GM12878 (cell line): ENCODE measurements around the gene SLC2A9. TPM values are rescaled to one million over a fixed set of nuclear protein-coding genes. Genes with fewer than 3 reads are reported as not detected.

Source experiments
- ATAC-seq: fragments of 200-7000 bp; cut with Tn5 transposase; 3 replicates; pipeline ENCODE4 v1.9.1; 2020; ENCODE audit warnings: mild to moderate bottlenecking, moderate library complexity
- BruUV-seq: library from RNA; stranded (reverse); fragments of 400-500 nt; replicated peaks from 2 replicates; lab custom pipeline; 2021; lab: Mats Ljungman, UMichigan
- CTCF ChIA-PET: fragments of 300-600 bp; sonication (Branson Sonifier 250); formaldehyde crosslinking; extraction: SDS; loops from one replicate; lab custom pipeline; 2021; ENCODE audit warnings: inconsistent platforms; lab: Yijun Ruan, JAX
- POLR2A ChIA-PET: fragments of 350-600 bp; formaldehyde crosslinking; extraction: SDS; loops from one replicate; lab custom pipeline; 2021; ENCODE audit warnings: inconsistent platforms; lab: Charles Lee
- RAD21 ChIA-PET: fragments of 300-600 bp; sonication (Branson Sonifier 250); formaldehyde crosslinking; loops from one replicate; lab custom pipeline; 2023; ENCODE audit warnings: antibody characterized with exemption; ENCODE audit not compliant: unreplicated experiment; lab: Charles Lee
- SMC1A ChIA-PET: fragments of 300-600 bp; sonication (Branson Sonifier 250); formaldehyde crosslinking; loops from one replicate; lab custom pipeline; 2023; ENCODE audit not compliant: unreplicated experiment, uncharacterized antibody; lab: Charles Lee
- DNase-seq: peaks from one replicate; pipeline ENCODE4 v3.0.0-alpha.2; 2011; ENCODE audit warnings: low read depth, low spot score
- FAIRE-seq: peaks from 3 replicates; lab custom pipeline; 2011; peaks lifted over from hg19 to GRCh38; lab: Jason Lieb, UNC
- H2AFZ ChIP-seq: 2 replicates; pipeline ENCODE4 v1.6.0; 2011; ENCODE audit warnings: low read depth, low read length, control low read depth; ENCODE audit not compliant: control insufficient read depth
- H3K27ac ChIP-seq: 2 replicates; pipeline ENCODE4 v1.5.1; 2011; ENCODE audit warnings: control low read depth; ENCODE audit not compliant: control insufficient read depth, insufficient read depth
- H3K27me3 ChIP-seq, 2 experiments: replicated peaks in 1 of 2; 2 replicates each; pipeline versions ENCODE4 v1.6.0 to v1.6.1; 2011; ENCODE audit warnings: low read length in 1 of 2; ENCODE audit not compliant: control insufficient read depth in 2 of 2, insufficient read depth in 2 of 2
- H3K36me3 ChIP-seq, 2 experiments: 2 replicates each; pipeline ENCODE4 v1.5.1; 2011; ENCODE audit warnings: low read length in 1 of 2; ENCODE audit not compliant: control insufficient read depth in 2 of 2, insufficient read depth in 2 of 2
- H3K4me1 ChIP-seq: 2 replicates; pipeline ENCODE4 v1.6.1; 2011; ENCODE audit warnings: mild to moderate bottlenecking, low read length, moderate library complexity, mixed read lengths; ENCODE audit not compliant: control insufficient read depth, insufficient read depth
- H3K4me2 ChIP-seq: 2 replicates; pipeline ENCODE4 v1.6.0; 2011; ENCODE audit warnings: control low read depth; ENCODE audit not compliant: control insufficient read depth, insufficient read depth
- H3K4me3 ChIP-seq: fragments of 200-600 bp; sonication (generic); 2 replicates; pipeline ENCODE4 v1.5.1; 2016
- H3K79me2 ChIP-seq: 2 replicates; pipeline ENCODE4 v1.6.0; 2011; ENCODE audit warnings: low read length; ENCODE audit not compliant: control insufficient read depth, insufficient read depth
- H3K9ac ChIP-seq: 2 replicates; pipeline ENCODE4 v1.8.0; 2011; ENCODE audit warnings: low read length, control low read depth, mixed read lengths; ENCODE audit not compliant: control insufficient read depth, insufficient read depth
- H3K9me3 ChIP-seq: replicated peaks from 3 replicates; pipeline ENCODE4 v1.5.1; 2011; ENCODE audit warnings: mild to moderate bottlenecking, low read length; ENCODE audit not compliant: control insufficient read depth, insufficient read depth
- H4K20me1 ChIP-seq: 2 replicates; pipeline ENCODE4 v1.6.0; 2011; ENCODE audit not compliant: control insufficient read depth, insufficient read depth
- CBFB ChIP-seq: IDR thresholded peaks from 2 replicates; pipeline ENCODE4 v1.6.1; 2016; ENCODE audit warnings: antibody characterized with exemption, low read depth
- FOS ChIP-seq: IDR thresholded peaks from 3 replicates; pipeline ENCODE4 v1.6.1; 2011; ENCODE audit warnings: borderline replicate concordance; ENCODE audit not compliant: insufficient read length; ENCODE audit errors: extremely low read depth
- HDAC6 ChIP-seq: fragments of 200-600 bp; sonication (generic); IDR thresholded peaks from one replicate; pipeline ENCODE4 v1.8.0; 2017; ENCODE audit warnings: antibody characterized with exemption; ENCODE audit not compliant: unreplicated experiment
- NFXL1 ChIP-seq: fragments of 450-650 bp; IDR thresholded peaks from 2 replicates; pipeline ENCODE4 v1.6.1; 2017; ENCODE audit warnings: antibody characterized with exemption, mild to moderate bottlenecking, borderline replicate concordance
- RCOR1 ChIP-seq: conservative IDR thresholded peaks from 2 replicates; pipeline ENCODE4 v1.6.1; 2012; ENCODE audit warnings: low read depth, low read length, improper control_type of control experiment
- ZZZ3 ChIP-seq: IDR thresholded peaks from 2 replicates; pipeline ENCODE4 v1.6.1; 2011; ENCODE audit warnings: low read depth; ENCODE audit not compliant: control insufficient read depth, insufficient read length
- WGBS: methylation state at CpG from one replicate; pipeline ENCODE4 v1.1.6; 2016; ENCODE audit warnings: low lambda C conversion rate; ENCODE audit not compliant: insufficient replicate concordance, insufficient coverage; ENCODE audit errors: missing lambda C conversion rate; 5-methylcytosine and 5-hydroxymethylcytosine counted together
- in situ Hi-C: fragments of 300-500 bp; cut with MboI; formaldehyde crosslinking; loops from 9 replicates; pipeline ENCODE4 v1.14.3; 2018; ENCODE audit warnings: mixed read lengths
- intact Hi-C: fragments of 100-400 bp; cut with micrococcal nuclease; formaldehyde crosslinking; loops from one replicate; pipeline ENCODE4 v1.14.2; 2022; ENCODE audit not compliant: unreplicated experiment
- polyA plus RNA-seq, 11 experiments: library from polyadenylated mRNA; depleted of rRNA in 4 of 11; unstranded in 6 of 11; stranded (reverse) in 5 of 11; fragments of >200 nt; fragmentation: Nextera tagmentation in 4 of 11; fragmentation: Illumina TruSeq in 1 of 11; extraction: Ambion mirVana in 4 of 11; extraction: Trizol in 1 of 11; gene quantifications; 1 replicate in 1 of 11; 2 replicates in 10 of 11; pipeline versions ENCODE4 v1.2.1 to v1.2.3, GENCODE V29; 2011 to 2016; ENCODE audit warnings: inconsistent platforms in 2 of 11, missing spikeins in 2 of 11, low read depth in 1 of 11
- total RNA-seq, 4 experiments: library from RNA; depleted of rRNA in 3 of 4; stranded (reverse); fragments of >200 nt in 3 of 4; fragmentation: Illumina TruSeq in 1 of 4; extraction: Trizol in 1 of 4; gene quantifications; 2 replicates each; pipeline versions ENCODE4 v1.2.1 to v1.2.3, GENCODE V29; 2013 to 2021
- TF ChIP-seq, protein P1 (sequence below): IDR thresholded peaks from 2 replicates; pipeline ENCODE4 v1.6.1; 2012; ENCODE audit warnings: low read length, inconsistent platforms
- TF ChIP-seq, protein P2 (sequence below): IDR thresholded peaks from 2 replicates; pipeline ENCODE4 v1.6.1; 2011; ENCODE audit warnings: low read depth, mild to moderate bottlenecking, low read length, moderate library complexity, borderline replicate concordance; ENCODE audit errors: extremely low read depth
- TF ChIP-seq, protein P3 (sequence below): fragments of 450-650 bp; IDR thresholded peaks from 2 replicates; pipeline ENCODE4 v1.6.1; 2017; ENCODE audit warnings: mild to moderate bottlenecking, moderate library complexity

SLC2A9 gene
- total and polyA plus RNA-seq, 10 of the 15 experiments (the other 5 are each of a cell fraction or from before 2014, with no cell fraction given): 0.28 to 2.8 (median 1.2) TPM

DNA sequence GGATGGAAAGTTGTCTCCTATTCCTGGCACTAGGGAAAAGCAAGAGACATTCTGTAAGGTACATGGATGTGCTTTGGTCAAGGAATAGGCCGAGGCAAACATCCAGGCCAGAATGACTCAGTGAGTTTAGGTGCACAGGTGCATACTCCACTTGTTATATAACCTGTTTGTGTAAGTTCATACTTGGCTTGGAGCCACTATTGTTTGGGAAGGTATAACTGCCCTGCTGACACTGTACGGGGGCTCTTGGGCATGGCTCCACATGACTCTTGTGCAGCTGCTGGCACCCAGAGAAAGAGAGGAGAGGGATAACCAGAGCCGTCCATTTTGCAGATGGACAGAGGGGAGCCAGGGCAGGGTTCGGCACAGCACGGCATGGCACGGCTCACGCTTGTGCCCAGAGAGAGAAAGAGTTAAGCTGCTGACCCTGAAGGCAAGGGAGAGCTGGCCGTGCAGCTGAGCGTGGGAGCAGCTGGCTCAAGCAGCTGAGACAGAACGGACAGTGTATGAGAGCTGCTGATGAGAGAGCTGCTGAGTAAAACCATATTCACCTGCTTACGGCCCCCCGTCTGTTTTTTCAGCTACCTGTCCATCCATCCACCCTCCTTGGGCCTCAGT lies 98.0 kb downstream of the SLC2A9 start:
- in situ Hi-C loops: no loop called here
- Histone ChIP-seq H3K27me3 (no peaks in the 10 kb centered on the region), H2AFZ (no peak overlapping the region), H3K4me2 (no peak overlapping the region), H3K36me3 (no peaks in the 10 kb centered on the region), H4K20me1 (no peaks in the 10 kb centered on the region), H3K9ac (no peak overlapping the region), H3K9me3 (no peaks in the 10 kb centered on the region), H3K4me3 (no peak overlapping the region), H3K27ac (no peak overlapping the region), H3K79me2 (no peaks in the 10 kb centered on the region), H3K4me1 (no peaks in the 10 kb centered on the region)
- DNase-seq: no peak
- no TSS peak for BruUV-seq
- ChIA-PET POLR2A (no interaction called here), CTCF (interaction anchor here (5.1 kb wide), 1 partner anchor 91 kb away, joined by 29 read pairs; no protein-coding TSS in a partner anchor), RAD21 (no interaction called here), SMC1A (no interaction called here)
- TF ChIP-seq HDAC6 (no peak), RCOR1 (no peak), CBFB (no peak)
- TF ChIP-seq, protein P1, sequence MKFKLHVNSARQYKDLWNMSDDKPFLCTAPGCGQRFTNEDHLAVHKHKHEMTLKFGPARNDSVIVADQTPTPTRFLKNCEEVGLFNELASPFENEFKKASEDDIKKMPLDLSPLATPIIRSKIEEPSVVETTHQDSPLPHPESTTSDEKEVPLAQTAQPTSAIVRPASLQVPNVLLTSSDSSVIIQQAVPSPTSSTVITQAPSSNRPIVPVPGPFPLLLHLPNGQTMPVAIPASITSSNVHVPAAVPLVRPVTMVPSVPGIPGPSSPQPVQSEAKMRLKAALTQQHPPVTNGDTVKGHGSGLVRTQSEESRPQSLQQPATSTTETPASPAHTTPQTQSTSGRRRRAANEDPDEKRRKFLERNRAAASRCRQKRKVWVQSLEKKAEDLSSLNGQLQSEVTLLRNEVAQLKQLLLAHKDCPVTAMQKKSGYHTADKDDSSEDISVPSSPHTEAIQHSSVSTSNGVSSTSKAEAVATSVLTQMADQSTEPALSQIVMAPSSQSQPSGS: no peak
- no peak for FAIRE-seq
- intact Hi-C loops: no loop called here
- WGBS: 63% methylated on average over 12 of the region's 12 CpGs
- ATAC-seq: no peak

DNA sequence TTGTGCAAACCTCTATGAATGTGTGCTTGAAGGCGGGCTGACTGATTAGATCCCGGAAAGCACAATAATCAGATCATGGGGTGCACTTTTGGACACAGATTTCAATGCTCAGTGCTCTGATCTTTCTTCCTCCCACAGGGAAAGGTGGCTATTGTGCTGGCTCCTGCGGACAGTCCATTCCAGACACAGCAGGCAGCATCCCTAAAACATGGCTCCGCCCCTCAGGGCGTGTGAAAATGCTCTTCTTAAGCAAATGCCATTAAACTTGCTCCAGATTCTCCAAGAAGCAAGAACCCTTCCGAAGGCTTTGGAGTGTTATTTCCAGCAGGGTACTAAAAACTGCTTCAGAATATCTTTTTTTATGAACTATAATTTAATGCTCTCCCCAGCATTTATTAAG lies 100.0 kb downstream of the SLC2A9 start:
- no peak overlapping the region for H3K4me3 ChIP-seq
- no peaks in the 10 kb centered on the region for H4K20me1 ChIP-seq
- H3K4me2 ChIP-seq: no peak overlapping the region
- no peaks in the 10 kb centered on the region for H3K79me2 ChIP-seq
- RAD21 ChIA-PET: interaction anchor here (1.7 kb wide), 1 partner anchor 93 kb away, joined by 6 read pairs; no protein-coding TSS in a partner anchor
- POLR2A ChIA-PET: no interaction called here
- no peak overlapping the region for H2AFZ ChIP-seq
- no peak overlapping the region for H3K27ac ChIP-seq
- CTCF ChIA-PET: interaction anchor here (5.1 kb wide), 1 partner anchor 93 kb away, joined by 29 read pairs; no protein-coding TSS in a partner anchor
- in situ Hi-C loops (no loop called here), intact Hi-C loops (no loop called here)
- H3K27me3 ChIP-seq: no peaks in the 10 kb centered on the region
- no peak overlapping the region for H3K9ac ChIP-seq
- DNase-seq (no peak), ATAC-seq (no peak), FAIRE-seq (no peak)
- 34% methylated on average over 6 of the region's 6 CpGs for WGBS
- no peaks in the 10 kb centered on the region for H3K36me3 ChIP-seq
- SMC1A ChIA-PET: interaction anchor here (1.0 to 2.0 kb wide), 2 partner anchors 93 to 95 kb away, joined by 4 to 6 read pairs; no protein-coding TSS in a partner anchor
- no TSS peak for BruUV-seq
- H3K4me1 ChIP-seq: no peaks in the 10 kb centered on the region
- H3K9me3 ChIP-seq: no peaks in the 10 kb centered on the region
- no peak for TF ChIP-seq NFXL1
- TF ChIP-seq, protein P2, sequence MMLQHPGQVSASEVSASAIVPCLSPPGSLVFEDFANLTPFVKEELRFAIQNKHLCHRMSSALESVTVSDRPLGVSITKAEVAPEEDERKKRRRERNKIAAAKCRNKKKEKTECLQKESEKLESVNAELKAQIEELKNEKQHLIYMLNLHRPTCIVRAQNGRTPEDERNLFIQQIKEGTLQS: no peak
- no peak for TF ChIP-seq FOS
- TF ChIP-seq ZZZ3: no peak
- TF ChIP-seq, protein P3, sequence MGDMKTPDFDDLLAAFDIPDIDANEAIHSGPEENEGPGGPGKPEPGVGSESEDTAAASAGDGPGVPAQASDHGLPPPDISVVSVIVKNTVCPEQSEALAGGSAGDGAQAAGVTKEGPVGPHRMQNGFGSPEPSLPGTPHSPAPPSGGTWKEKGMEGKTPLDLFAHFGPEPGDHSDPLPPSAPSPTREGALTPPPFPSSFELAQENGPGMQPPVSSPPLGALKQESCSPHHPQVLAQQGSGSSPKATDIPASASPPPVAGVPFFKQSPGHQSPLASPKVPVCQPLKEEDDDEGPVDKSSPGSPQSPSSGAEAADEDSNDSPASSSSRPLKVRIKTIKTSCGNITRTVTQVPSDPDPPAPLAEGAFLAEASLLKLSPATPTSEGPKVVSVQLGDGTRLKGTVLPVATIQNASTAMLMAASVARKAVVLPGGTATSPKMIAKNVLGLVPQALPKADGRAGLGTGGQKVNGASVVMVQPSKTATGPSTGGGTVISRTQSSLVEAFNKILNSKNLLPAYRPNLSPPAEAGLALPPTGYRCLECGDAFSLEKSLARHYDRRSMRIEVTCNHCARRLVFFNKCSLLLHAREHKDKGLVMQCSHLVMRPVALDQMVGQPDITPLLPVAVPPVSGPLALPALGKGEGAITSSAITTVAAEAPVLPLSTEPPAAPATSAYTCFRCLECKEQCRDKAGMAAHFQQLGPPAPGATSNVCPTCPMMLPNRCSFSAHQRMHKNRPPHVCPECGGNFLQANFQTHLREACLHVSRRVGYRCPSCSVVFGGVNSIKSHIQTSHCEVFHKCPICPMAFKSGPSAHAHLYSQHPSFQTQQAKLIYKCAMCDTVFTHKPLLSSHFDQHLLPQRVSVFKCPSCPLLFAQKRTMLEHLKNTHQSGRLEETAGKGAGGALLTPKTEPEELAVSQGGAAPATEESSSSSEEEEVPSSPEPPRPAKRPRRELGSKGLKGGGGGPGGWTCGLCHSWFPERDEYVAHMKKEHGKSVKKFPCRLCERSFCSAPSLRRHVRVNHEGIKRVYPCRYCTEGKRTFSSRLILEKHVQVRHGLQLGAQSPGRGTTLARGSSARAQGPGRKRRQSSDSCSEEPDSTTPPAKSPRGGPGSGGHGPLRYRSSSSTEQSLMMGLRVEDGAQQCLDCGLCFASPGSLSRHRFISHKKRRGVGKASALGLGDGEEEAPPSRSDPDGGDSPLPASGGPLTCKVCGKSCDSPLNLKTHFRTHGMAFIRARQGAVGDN: no peak
